ENCODE measurements around the gene RHBDL2.
"Not testable (repeated sequence)": the region's sequence is repeated elsewhere in the genome, so short reads cannot be mapped to it uniquely, and the experiment has no call there.

Gene RHBDL2, protein sequence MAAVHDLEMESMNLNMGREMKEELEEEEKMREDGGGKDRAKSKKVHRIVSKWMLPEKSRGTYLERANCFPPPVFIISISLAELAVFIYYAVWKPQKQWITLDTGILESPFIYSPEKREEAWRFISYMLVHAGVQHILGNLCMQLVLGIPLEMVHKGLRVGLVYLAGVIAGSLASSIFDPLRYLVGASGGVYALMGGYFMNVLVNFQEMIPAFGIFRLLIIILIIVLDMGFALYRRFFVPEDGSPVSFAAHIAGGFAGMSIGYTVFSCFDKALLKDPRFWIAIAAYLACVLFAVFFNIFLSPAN

DNA sequence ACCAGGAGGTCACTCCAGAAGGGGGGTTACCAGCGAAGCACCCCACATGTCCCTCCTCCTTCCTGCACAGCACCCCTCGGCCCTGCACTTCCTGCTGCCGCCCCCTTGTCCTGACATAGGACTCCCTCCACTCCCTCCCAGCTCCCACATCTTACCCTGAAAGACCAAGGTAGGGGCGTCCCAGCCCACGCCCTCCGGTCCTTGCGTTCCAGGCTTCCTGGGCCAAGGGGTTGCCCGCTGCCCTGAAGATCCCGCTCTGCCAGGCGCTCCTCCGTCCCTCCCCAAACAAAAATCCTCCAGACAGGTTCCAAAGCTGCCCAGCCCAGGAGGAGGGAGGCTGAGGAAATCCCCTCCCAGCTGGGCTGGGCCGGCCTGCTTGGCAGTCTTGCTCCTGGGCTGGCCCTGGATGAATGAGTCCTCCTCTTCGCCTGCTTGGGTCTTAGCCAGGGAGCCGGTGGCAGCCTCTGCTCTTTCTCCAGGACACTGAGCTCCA, at the start of gene RHBDL2:
Gene RHBDL2, minus strand, starts transcription at position 304 of the 493 bp plus-strand sequence. CDS start 22,618 bp downstream, outside the sequence.
- DNase-seq: peak in 1 of 2 experiments; percentile 49

DNA sequence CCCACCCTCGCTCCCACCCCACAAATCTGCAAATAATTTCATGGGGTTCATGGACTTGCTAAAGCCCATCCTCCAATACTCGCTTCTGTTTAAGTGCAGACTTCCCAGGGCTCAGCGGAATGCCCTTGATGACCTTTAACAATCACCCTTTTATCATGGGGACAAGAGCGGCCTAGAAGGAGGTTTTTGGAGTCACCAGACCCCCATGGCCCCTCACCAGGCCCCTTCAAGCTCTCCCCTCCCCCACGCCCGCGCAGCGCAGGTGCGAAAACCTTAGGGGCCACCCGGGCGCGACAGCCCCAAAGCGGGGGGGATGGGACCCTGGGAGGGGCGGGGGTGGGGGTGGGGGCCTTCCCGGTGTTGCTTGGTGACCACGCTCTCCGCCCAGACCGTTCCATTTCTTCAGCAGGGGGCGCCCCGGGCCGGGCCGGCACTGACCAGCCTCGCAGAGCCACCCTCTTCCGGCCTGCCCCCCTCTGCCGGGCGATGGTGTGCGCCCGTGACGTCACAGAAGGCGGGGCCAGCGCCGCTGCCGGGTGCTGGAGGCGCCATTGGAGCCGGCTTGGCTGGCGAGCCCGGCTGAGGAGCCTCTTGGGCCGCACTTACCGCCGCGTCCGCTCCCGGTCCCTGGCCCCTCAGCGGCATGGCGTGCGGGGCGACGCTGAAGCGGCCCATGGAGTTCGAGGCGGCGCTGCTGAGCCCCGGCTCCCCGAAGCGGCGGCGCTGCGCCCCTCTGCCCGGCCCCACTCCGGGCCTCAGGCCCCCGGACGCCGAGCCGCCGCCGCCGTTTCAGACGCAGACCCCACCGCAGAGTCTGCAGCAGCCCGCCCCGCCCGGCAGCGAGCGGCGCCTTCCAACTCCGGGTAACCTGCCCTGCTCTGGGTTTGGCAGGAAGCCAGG, 49.4 kb upstream of the RHBDL2 start, which contains the start of gene AKIRIN1:
Gene AKIRIN1, plus strand, starts transcription at position 539 of the 900 bp plus-strand sequence. Its CDS starts 105 bp downstream, at position 644.
- peak; percentile 91 to 98 for DNase-seq

DNA sequence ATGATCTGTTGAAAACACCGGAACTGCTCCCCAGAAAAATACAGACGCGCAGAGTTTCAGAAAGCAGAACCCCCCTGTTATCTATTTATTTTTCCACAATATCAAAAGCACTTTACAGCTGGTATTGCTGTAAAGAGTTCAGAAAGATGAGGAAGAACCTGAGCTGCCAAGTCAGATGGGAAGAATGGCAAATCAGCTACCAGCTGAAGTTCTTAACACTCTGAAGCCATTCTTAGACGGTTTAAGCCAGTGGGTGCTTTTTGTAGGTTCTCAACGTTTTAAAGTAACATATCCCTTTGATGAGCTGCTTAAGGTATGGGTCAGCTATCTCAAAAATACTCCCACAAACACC, 48.7 kb upstream of the RHBDL2 start:
- DNase-seq: peak in 1 of 2 experiments; percentile 8

DNA sequence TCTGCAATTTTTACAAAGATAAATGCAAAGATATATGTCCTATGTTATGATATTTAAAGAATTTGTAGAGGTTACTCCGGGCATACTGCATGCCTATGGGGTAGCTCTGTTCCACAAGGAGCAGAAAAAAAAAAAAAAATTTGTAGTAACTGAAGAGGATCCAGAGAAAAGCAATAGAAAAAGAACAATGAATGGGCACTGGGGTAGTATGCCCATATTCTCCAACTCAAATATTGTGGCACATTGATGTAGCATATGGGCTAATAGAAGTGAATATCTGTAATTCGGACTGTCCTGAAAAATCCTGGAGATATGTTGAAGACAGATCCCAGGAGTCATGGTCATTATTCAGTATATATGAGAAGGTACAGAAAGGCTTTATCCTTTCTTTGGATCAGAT, 48.3 kb upstream of the RHBDL2 start:
- DNase-seq: no peak

DNA sequence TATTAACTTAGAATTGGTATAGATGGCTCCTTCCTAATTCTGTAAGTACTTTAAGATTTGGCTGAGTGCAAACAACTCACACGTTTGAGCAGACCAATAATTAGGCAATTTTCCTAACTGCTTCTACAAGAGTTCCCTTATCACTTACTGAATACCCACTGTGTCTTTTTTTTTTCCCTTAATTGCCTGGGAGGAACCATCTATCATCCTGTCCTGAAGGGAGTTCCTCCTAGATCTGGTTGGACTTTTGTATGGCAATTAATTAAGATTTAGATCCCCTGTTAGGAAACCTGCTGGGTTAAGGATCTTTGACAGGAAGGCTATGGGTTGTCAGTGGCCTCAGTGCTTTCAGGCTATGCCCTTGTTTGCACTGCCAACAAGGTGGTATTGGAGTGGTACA, 37.8 kb upstream of the RHBDL2 start:
- not testable (repeated sequence) for DNase-seq

DNA sequence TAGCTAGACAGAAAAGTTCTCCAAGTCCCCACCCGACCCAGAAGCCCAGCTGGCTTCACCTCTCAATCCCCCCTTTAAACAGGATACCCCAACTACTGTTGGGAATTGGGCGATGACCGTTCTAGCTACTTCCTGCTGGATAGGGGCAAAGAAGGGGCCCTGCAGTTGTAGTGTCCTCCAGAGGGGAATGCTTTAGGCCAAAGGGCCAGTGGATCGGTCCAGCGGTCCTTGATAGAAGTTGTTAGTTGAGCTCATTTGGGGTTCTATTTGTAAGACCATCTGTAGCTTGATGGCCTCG, 36.6 kb upstream of the RHBDL2 start:
- DNase-seq: not testable (repeated sequence)

DNA sequence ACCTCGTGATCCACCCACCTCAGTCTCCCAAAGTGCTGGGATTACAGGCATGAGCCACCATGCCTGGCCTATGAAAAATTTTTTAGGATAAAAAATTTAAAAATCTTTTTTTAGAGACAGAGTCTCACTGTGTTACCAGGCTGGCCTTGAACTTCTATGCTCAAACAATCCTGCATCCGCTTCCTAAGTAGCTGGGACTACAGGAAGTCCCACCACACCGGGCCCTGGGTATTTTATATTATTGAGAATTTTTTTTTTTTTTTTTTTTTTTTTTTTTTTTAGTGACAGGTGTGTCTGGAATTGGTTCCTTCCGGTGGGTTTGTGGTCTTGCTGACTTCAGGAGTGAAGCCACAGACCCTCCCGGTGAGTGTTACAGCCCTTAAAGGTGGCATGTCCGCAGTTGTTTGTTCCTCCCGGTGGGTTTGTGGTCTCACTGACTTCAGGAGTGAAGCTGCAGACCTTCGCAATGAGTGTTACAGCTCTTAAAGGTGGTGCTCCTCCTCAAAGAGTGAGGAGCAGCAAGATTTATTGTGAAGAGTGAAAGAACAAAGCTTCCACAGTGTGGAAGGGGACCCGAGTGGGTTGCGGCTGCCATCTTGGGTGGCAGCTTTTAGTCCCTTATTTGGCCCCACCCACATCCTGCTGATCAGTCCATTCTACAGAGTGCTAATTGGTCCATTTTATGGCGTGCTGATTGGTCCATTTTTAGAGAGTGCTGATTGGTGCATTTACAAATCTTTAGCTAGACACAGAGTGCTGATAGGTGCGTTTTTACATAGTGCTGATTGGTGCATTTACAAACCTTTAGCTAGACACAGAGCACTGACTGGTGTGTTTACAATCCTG, 36.0 kb upstream of the RHBDL2 start:
- DNase-seq: not testable (repeated sequence)

DNA sequence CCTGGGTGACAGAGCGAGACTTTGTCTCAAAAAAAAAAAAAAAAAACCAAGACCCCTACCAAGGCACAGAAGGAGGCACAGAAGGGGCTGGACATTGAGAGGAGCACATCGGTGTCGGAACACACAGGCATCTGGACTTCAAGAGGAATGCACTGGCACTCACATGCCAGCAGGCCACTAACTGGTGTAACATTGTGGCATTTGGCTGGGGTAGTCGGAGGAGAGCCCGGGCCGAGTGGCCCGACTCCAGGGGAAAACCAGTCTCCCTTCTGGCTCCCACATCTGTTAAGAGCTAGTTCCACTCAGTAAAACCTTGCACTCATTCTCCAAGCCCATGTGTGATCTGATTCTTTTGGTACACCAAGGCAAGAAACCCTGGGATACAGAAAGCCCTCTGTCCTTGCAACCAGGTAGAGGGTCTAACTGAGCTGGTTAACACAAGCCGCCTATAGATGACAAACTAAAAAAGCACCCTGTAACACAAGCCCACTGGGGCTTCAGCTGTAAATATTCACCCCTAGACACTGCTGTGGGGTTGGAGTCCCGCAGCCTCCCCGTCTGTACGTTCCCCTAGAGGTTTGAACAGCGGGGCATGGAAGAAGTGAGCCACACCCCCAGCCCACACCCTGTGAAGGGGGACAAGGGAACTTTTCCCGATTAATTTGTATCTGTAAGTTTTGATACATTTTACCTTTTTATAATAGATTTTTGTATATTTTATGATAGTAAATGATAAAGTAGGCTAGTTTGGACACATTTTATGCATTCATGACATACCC, 32.2 kb upstream of the RHBDL2 start:
- DNase-seq: peak in 1 of 2 experiments; percentile 25

DNA sequence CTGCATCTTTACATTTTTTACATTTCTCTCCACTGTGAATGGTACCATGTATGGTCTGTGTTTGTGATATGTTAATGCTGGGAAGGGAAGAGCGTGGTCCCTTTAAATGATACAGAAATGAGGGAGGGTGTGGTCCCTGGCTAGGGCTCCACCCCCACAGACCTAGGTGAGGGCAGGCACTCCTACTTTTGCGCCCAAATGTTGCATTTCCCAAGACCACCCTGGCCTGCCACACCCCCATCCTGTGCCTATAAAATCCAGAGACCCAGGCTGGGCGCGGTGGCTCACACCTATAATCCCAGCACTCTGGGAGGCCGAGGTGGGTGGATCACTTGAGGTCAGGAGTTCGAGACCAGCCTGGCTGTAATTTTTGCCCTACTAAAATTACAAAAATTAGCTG, 31.5 kb upstream of the RHBDL2 start:
- not testable (repeated sequence) for DNase-seq

DNA sequence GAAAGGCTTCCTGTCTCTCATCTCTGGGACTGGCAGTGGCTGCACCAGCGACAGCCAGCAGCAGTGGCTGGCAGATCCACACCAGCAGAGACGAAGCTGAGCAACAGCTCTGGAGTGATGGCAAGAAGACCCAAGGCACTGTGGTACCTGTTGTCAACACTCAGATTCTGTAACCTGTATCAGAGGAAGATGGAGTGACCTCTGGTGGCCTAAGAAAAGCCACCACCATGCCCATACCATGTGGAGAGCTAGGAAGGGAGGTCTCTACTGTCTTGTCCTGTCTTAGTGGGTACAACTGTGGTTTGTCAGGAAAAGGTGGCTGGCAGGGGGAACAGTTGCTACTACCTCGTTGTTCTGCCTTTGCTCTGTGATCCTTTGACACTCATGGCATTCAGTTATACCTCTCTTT, 22.5 kb upstream of the RHBDL2 start:
- DNase-seq: no peak

DNA sequence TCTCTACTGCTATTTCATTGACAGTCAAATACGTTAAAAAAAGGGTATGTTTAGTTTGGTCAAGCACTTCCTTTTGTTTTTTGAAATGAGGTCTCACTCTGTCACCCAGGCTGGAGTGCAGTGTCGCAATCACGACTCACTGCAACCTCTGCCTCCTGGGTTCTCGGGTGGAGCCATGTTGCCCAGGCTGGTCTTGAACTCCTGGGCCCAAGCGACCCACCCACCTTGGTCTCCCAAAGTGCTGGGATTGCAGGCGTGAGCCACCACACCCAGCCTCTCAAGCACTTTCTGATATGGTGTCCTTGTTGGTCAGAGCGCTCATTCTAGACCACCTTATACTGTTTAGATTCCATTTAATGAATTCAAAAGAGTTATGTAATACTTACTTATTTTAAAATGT, 20.9 kb upstream of the RHBDL2 start:
- no peak for DNase-seq

DNA sequence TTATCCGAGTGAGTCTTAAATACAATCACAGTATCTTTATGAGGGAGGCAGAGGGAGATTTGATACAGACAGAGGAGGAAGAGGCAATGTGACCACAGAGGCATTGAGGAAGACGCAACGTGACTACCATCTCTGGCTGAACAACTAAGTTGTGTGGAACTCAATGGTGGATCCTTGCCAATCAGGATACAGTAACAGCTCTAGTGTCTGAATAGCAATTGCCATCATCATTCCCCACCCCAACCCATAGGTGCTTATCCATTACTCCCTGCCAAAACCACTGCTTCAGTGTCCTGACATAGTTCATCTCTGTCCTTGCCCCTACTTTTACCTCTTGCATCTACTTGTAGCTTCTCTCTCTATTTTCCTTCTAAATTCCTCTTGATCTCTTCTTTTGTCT, 20.5 kb upstream of the RHBDL2 start:
- DNase-seq: no peak

DNA sequence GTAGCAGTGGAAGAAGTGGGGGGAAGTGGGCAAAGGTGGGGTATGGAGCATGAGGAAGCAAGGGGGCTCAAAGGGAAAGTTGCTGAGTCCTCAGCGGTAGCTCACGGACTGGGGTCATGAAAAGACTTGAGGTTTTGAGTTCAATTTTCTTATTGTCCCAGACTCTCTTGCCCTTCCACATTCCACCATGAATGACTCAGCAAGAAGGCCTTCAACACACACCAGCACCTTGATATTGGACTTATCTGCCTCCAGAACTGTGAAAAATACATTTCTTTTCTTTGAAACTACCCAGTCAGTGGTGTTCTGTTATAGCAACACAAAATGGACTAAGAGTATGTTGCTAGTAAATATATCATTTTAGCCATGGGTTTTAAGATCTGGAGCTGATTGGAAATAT, 17.3 kb upstream of the RHBDL2 start:
- DNase-seq: no peak

DNA sequence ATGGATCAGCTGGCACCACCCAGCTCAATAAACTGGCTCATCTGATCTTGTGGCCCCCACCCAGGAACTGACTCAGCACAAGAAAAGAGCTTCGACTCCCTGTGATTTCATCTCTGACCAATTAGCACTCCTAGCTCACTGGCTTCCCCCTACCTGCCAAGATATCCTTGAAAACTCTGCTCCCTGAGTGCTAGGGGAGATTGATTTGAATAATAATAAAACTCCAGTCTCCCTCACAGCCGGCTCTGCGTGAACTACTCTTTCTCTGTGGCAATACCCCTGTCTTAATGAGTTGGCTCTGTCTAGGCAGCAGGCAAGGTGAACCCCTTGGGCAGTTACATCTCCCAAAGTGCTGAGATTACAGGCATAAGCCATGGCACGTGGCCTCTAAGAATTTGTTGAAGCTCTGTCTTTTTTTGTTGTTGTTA, 11.8 kb upstream of the RHBDL2 start:
- DNase-seq: no peak

DNA sequence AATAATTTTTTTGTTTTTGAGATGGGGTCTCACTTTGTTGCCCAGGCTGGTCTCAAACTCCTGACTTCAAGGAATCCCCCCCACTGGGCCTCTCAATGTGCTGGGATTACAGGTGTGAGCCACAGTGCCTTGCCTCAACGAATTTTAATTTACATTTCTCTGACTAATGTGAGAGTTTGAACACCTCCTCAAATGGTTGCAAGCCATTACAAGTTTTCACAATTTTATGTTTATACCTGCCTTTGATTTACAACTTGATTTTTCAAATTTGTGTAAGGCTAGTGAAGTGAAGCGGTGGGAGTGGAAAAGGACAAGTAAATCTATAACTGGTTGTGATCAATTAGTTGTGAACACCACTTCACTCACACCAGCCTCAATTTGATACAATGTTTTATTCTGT, 8.9 kb upstream of the RHBDL2 start:
- DNase-seq: no peak

DNA sequence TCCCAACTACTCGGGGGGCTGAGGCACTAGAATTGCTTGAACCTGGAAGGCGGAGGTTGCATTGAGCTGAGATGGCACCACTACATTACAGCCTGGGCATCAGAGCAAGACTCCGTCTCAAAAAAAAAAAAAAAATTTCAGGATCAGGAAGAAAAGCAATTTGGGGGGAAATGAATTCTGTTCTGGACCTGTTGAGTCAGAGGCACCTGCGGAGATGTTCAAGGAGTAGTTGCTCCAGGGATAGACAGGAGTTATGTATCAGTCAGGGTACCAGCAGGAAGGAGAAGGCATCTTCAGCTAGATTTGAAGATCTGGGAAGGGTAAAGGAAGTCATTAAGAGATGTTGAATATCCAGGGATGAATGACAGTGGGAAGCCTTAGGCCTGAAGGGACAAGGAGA, 2.9 kb upstream of the RHBDL2 start:
- DNase-seq: no peak

DNA sequence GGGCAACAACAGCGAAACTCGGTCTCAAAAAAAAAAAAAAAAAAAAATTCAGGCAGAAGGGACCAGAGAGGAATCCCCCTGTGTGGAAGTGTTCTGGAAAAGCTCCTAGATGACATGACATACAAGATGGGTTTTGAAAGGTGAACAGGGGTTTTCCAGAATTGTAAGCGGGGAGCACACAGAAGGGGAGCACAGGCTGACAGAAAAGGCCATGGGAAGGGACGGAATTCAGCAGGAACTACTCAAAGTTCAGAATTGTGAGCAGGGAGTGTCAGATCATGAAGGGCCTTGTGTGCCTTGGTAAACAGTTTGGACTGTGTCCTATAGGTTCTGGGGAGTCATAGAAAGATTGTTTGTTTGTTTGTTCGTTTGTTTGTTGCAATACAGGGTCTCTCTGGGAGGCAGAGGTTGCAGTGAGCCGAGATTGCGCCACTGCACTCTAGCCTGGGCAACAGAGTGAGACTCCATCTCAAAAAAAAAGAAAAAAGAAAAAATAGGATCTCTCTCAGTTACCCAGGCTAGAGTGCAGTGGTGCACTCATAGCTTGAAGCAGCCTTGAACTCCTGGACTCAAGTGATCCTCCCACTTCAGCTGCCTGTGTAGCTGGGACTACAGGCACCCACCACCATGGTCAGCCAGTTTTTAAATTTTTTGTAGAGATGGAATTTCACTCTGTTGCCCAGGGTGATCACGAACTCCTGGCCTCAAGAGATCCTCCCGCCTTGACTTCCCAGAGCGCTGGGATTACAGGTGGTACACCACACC, 1.2 kb upstream of the RHBDL2 start:
- no peak for DNase-seq

DNA sequence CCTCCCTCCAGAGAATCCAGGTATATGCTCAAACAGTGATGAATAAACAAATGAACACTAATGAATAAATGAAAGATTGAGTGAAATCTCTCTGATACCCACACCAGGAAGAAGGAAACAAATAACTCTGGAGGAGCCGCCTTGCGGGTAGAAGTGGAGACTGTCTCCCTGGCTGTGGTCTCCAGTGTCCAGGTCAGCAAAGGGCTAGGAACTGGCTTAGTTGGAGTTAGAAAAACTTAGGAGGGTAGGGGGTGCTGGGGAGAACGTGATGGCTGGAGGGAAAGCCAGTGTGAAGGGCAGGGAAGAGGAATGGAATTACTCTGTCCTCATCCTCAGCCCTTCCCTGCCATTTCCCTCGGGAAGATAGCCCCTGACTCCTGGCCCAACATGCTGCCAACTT, 537 bp downstream of the RHBDL2 start:
- no peak for DNase-seq

DNA sequence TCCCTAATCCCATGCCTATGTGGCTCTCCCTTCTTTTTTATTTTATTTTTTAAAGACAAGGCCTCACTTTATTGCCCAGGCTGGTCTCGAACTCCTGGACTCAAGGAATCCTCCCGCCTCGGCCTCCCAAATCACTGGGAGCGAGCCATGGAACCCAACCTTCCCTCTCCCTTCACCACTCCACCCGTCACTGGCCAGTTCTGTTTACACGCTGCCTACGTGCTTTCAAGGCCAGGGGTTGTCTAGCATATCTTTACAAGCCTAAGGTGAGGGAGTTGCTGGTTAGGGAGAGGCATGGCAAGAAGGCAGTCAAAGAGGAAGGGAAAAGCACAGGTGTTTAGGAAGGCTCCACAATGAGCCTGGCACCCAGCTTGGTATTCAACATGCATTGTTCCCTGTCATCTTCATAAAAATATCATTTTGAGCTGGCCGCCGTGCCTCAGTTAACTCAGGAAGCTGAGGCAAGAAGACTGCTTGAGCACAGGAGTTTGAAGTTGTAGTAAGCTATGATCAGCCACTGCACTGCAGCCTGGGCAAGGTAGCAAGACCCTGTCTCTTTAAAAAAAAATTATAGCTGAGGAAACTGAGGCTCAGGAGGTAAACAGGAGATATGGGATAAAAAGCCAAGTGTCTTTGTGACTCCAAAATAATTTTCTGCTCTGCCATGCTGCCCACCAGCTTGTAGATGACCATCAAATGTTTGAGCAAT, 1.1 kb downstream of the RHBDL2 start:
- DNase-seq: no peak

DNA sequence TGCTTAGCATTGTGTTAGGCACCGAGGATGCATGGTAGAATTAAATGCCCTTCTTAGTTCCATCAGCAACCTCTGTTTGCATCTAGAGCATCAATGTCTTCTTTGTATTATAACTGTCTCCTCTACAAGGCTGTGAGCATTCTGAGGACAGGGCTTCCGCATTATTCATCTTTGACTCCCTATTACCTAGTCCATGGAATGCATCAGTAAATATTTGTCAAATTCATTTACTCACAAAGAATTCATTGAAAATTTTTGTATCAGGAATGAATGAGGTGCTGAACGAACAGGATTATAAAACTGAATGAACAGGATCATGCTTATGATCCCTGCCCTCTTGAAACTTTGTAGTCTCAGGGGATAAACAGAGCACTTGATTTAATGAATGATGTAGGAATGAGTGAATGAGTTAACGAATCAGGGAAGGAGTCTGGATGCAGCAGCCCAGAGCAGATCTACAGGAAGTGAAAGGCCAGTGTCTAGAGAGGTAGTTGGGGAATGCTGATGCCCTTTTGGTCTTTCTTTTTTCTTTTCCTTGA, 2.8 kb downstream of the RHBDL2 start:
- no peak for DNase-seq

Measured in NCI-H446 (cell line).